ENCODE data around the gene GRAP.

Gene GRAP

DNA sequence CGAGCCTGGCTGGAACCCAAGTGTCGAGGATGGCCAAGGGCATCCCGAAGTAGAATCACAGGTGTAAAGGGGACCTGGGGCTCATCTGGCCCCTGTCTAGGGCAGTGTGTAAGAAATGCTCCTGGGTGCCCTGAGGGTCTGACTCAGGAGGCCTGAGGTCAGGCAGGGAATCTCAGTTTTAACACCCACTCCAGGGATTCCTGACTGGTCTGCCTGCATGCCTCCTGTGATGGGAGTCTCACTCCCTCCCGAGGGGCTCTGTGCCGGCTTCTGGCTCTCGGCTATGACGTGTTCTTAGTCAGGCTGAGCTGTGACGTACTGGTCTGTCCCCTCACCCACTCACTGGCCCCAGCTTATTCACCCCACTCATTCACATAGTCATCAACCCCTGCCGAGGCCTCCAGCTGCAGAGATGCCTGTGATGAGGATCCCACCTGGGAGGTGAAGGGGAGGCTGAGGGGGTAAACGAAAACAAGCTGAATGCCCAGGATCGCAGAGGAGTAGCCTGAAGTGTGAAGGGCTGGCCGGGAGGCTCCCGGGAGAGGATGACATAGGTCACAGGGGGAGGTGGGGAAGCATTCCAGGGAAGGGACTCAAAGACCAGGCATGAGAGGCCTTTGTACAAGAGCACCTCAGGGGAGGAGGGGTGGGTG is 65.9 kb downstream of the GRAP start:
- TF ChIP-seq CTCF (IDR thresholded peaks at IDR 0.05; ENCODE audit: control insufficient read depth, insufficient read depth, low read depth, low read length, missing control alignments) = no peak
- no peak overlapping the region for H3K4me3 ChIP-seq (ENCODE audit: control insufficient read depth, low read depth, low read length)
- no peak for DNase-seq (ENCODE audit: low read depth)

DNA sequence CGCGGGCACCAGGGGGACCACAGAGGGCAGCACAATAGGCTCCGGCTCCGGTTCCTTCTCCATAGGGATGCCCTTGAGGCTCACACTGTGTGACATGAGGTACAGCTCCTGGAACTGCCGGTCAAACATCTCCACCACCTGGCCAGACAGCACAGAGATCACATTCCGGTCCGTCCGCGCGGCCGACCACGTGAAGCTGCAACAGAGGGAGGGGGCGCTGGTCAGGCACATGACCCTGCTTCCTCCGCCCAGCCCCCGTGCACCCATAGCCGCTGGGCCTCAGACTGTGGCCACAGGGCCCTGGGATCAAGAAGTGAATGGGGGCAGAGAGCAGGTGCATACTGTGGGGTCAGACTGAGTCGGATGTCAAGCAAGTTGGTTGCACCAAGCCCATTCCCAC is 68.1 kb downstream of the GRAP start:
- H3K4me3 ChIP-seq (ENCODE audit: control insufficient read depth, low read depth, low read length) = no peak overlapping the region
- no peak for DNase-seq (ENCODE audit: low read depth)

GRCh38 chr17:18978050-18978449 is 68.7 kb downstream of the GRAP start:
- no peak for DNase-seq (ENCODE audit: low read depth)
- H3K4me3 ChIP-seq (ENCODE audit: control insufficient read depth, low read depth, low read length) = no peak overlapping the region
- TF ChIP-seq CTCF (IDR thresholded peaks at IDR 0.05; ENCODE audit: control insufficient read depth, insufficient read depth, low read depth, low read length, missing control alignments) = no peak

More for the DNA sequence above, 68.1 kb downstream of the GRAP start:
- no peak for TF ChIP-seq CTCF (IDR thresholded peaks at IDR 0.05; ENCODE audit: control insufficient read depth, insufficient read depth, low read depth, low read length, missing control alignments)

DNA sequence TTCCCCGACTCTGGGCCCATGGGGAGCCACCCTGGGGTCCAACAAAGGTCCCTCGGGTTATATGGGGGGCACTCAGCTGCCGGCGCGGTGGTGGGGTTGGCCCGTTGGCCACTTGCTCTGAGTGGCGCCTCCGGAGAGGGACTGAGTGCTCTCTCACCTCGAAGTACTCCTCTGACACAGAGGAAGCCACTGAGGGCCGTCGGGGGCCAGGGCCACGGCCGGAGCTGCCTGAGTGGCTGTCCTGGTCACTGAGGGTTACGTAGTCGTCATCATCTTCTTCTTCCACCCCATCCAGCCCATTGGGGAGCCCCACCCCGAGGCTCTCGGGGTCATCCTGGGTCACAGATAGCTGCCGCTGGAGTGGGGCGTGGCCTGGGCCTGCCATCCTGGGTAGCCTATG is 69.1 kb downstream of the GRAP start:
- no peak for TF ChIP-seq CTCF (IDR thresholded peaks at IDR 0.05; ENCODE audit: control insufficient read depth, insufficient read depth, low read depth, low read length, missing control alignments)
- no peak for DNase-seq (ENCODE audit: low read depth)
- no peak overlapping the region for H3K4me3 ChIP-seq (ENCODE audit: control insufficient read depth, low read depth, low read length)

DNA sequence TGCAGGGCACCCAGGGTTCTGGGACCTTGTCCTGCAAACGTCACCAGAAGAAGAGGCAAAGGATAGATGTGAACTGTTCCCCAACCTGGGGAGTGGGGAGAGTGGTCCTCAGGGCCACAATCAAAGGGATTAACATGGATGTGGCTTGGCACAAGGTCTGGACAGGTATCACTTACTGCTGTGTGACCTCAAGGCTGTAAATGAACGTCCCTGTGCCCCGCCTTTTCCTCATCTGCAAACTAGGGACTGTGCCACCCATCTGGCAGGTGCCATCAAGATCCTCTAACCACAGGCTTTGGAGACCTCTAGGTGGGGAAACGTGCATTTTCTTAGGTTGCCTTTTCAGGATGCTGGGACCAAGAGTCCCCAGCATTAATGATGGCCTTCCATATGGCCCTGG is 69.7 kb downstream of the GRAP start:
- DNase-seq (ENCODE audit: low read depth) = no peak
- no peak for TF ChIP-seq CTCF (IDR thresholded peaks at IDR 0.05; ENCODE audit: control insufficient read depth, insufficient read depth, low read depth, low read length, missing control alignments)
- no peak overlapping the region for H3K4me3 ChIP-seq (ENCODE audit: control insufficient read depth, low read depth, low read length)

- TF ChIP-seq CTCF (IDR thresholded peaks at IDR 0.05; ENCODE audit: control insufficient read depth, insufficient read depth, low read depth, low read length, missing control alignments) = no peak
- no peak overlapping the region for H3K4me3 ChIP-seq (ENCODE audit: control insufficient read depth, low read depth, low read length)
Measured at GRCh38 chr17:18976201-18976600, 70.6 kb downstream of the GRAP start.

GRCh38 chr17:18975597-18975996 is 71.2 kb downstream of the GRAP start:
- no peak for TF ChIP-seq CTCF (IDR thresholded peaks at IDR 0.05; ENCODE audit: control insufficient read depth, insufficient read depth, low read depth, low read length, missing control alignments)
- DNase-seq (ENCODE audit: low read depth) = no peak
- H3K4me3 ChIP-seq (ENCODE audit: control insufficient read depth, low read depth, low read length) = no peak overlapping the region

More at GRCh38 chr17:18976201-18976600, 70.6 kb downstream of the GRAP start:
- DNase-seq (ENCODE audit: low read depth) = no peak
